H1 (cell line): ENCODE measurements around the gene LRP1.

ENCODE experiments used
- CHD1 ChIP-seq: IDR thresholded peaks from 2 replicates; pipeline ENCODE4 v1.6.1; 2012; ENCODE audit warnings: low read depth, low read length, improper control_type of control experiment
- CHD7 ChIP-seq: fragments of 300-600 bp; sonication (generic); IDR thresholded peaks from 2 replicates; pipeline ENCODE4 v1.7.1; 2012; ENCODE audit warnings: low read length, moderate library complexity, mild to moderate bottlenecking, inconsistent platforms; ENCODE audit not compliant: insufficient replicate concordance
- CTCF ChIP-seq, 3 experiments: IDR thresholded peaks; 1 replicate in 2 of 3; 2 replicates in 1 of 3; pipeline versions ENCODE4 v1.5.1 to v1.6.1; 2011; ENCODE audit warnings: low read length in 3 of 3, mild to moderate bottlenecking in 3 of 3, inconsistent platforms in 2 of 3, low read depth in 1 of 3, moderate library complexity in 1 of 3; ENCODE audit not compliant: insufficient read depth in 1 of 3; ENCODE audit errors: control extremely low read depth in 1 of 3
- EZH2 ChIP-seq: fragments of 200-600 bp; sonication (generic); IDR thresholded peaks from 2 replicates; pipeline ENCODE4 v1.7.1; 2012; ENCODE audit warnings: low read depth, mild to moderate bottlenecking, moderate library complexity, low read length, inconsistent platforms; ENCODE audit not compliant: severe bottlenecking
- HDAC6 ChIP-seq: IDR thresholded peaks from one replicate; pipeline ENCODE4 v1.7.1; 2012; ENCODE audit warnings: low read depth, mild to moderate bottlenecking, inconsistent platforms, low read length, moderate library complexity
- KDM1A ChIP-seq: fragments of 200-600, 300-600 bp; sonication (generic); IDR thresholded peaks from 2 replicates; pipeline ENCODE4 v1.7.1; 2016; ENCODE audit warnings: mild to moderate bottlenecking, low read length, borderline replicate concordance
- MAFK ChIP-seq: IDR thresholded peaks from 2 replicates; pipeline ENCODE4 v1.6.1; 2012; ENCODE audit warnings: low read depth, mild to moderate bottlenecking, improper control_type of control experiment, low read length
- MAX ChIP-seq: IDR thresholded peaks from 2 replicates; pipeline ENCODE4 v1.6.1; 2012; ENCODE audit warnings: inconsistent platforms
- POLR2A ChIP-seq, 2 experiments: IDR thresholded peaks; 1 replicate in 1 of 2; 2 replicates in 1 of 2; pipeline ENCODE4 v1.6.1; 2011; ENCODE audit warnings: low read depth in 2 of 2, low read length in 2 of 2, mild to moderate bottlenecking in 2 of 2; ENCODE audit errors: control extremely low read depth in 1 of 2
- SAP30 ChIP-seq: fragments of 300-600 bp; sonication (generic); IDR thresholded peaks from 2 replicates; pipeline ENCODE4 v1.7.1; 2012; ENCODE audit warnings: low read length, moderate library complexity, mild to moderate bottlenecking, inconsistent platforms; ENCODE audit not compliant: insufficient read depth, insufficient replicate concordance
- SP1 ChIP-seq: IDR thresholded peaks from 2 replicates; pipeline ENCODE4 v1.6.1; 2011; ENCODE audit warnings: low read depth, low read length
- SP2 ChIP-seq: IDR thresholded peaks from 2 replicates; pipeline ENCODE4 v1.6.1; 2012; ENCODE audit warnings: mild to moderate bottlenecking, low read length, inconsistent platforms
- TCF12 ChIP-seq: IDR thresholded peaks from 2 replicates; pipeline ENCODE4 v1.6.1; 2011; ENCODE audit warnings: low read depth, mild to moderate bottlenecking, low read length
- USF2 ChIP-seq: IDR thresholded peaks from 2 replicates; pipeline ENCODE4 v1.6.1; 2011; ENCODE audit warnings: low read length, improper control_type of control experiment

GRCh38 chr12:57230381-57231155, 102.3 kb downstream of the LRP1 start:
- TF ChIP-seq CTCF (IDR thresholded peaks at IDR 0.05; ENCODE audit: control extremely low read depth in 1 of 3, insufficient read depth in 1 of 3, low read depth in 1 of 3, low read length in 3 of 3) = no peak
- TF ChIP-seq POLR2A (IDR thresholded peaks at IDR 0.05; ENCODE audit: control extremely low read depth in 1 of 2, low read depth in 2 of 2, low read length in 2 of 2) = no peak
- no peak for TF ChIP-seq MAFK
- TF ChIP-seq SAP30 = no peak
- TF ChIP-seq HDAC6 = no peak
- no peak for TF ChIP-seq TCF12
- no peak for TF ChIP-seq SP2
- TF ChIP-seq MAX = no peak
- no peak for TF ChIP-seq CHD7
- no peak for TF ChIP-seq EZH2
- no peak for TF ChIP-seq USF2
- TF ChIP-seq KDM1A = no peak
- no peak for TF ChIP-seq CHD1
- TF ChIP-seq SP1 = no peak
